Heart left ventricle (tissue), 16 donors: ENCODE results near the gene MSI2. TPM values are rescaled to one million over a fixed set of nuclear protein-coding genes. Genes with fewer than 3 reads are reported as not detected.

Experiments
- ATAC-seq, 4 donors: fragments of 200-7000 bp; cut with Tn5 transposase; one replicate each; pipeline ENCODE4 v1.9.1; 2020 to 2022; ENCODE audit warnings: moderate library complexity in 4 of 4, mild to moderate bottlenecking in 3 of 4, moderate number of reproducible peaks in 1 of 4
- DNase-seq, 5 donors: peaks; one replicate each; pipeline ENCODE4 v3.0.0-alpha.2; 2020
- H3K27ac ChIP-seq, 12 donors: fragments of 200-600 bp; sonication (generic) in 4 of 12; one replicate each; pipeline versions ENCODE4 v1.5.0 to v1.8.0; 2016 to 2022; ENCODE audit warnings: mild to moderate bottlenecking in 2 of 12
- H3K27me3 ChIP-seq, 9 donors: fragments of 200-600 bp; sonication (generic) in 2 of 9; one replicate each; pipeline versions ENCODE4 v1.5.1 to v1.8.0; 2016 to 2022; ENCODE audit warnings: mild to moderate bottlenecking in 3 of 9
- H3K36me3 ChIP-seq, 9 donors: fragments of 200-600 bp; sonication (generic) in 2 of 9; one replicate each; pipeline versions ENCODE4 v1.5.0 to v1.8.0; 2018 to 2022; ENCODE audit warnings: mild to moderate bottlenecking in 2 of 9
- H3K4me1 ChIP-seq, 12 donors: fragments of 200-600 bp; sonication (generic) in 4 of 12; one replicate each; pipeline versions ENCODE4 v1.5.0 to v1.8.0; 2016 to 2022; ENCODE audit warnings: mild to moderate bottlenecking in 3 of 12
- H3K4me3 ChIP-seq, 12 donors: fragments of 200-600 bp; sonication (generic) in 4 of 12; one replicate each; pipeline versions ENCODE4 v1.5.0 to v1.8.0; 2017 to 2022; ENCODE audit warnings: mild to moderate bottlenecking in 9 of 12, moderate library complexity in 4 of 12
- H3K9me3 ChIP-seq, 12 donors: fragments of 200-600 bp; sonication (generic) in 4 of 12; one replicate each; pipeline versions ENCODE4 v1.5.0 to v1.8.0; 2016 to 2022; ENCODE audit warnings: mild to moderate bottlenecking in 1 of 12
- POLR2A ChIP-seq, 2 donors: fragments of 450-650 bp; IDR thresholded peaks; one replicate each; pipeline ENCODE4 v1.6.1; 2017; ENCODE audit warnings: antibody characterized with exemption in 2 of 2, mild to moderate bottlenecking in 2 of 2, moderate library complexity in 2 of 2
- WGBS, 4 donors: extraction: QIAGEN DNeasy Blood & Tissue Kit in 2 of 4; methylation state at CpG; one replicate each; pipeline versions ENCODE4 v1.1.5 to v1.1.7; 2013 to 2018; 5-methylcytosine and 5-hydroxymethylcytosine counted together
- intact Hi-C, 10 donors: fragments of 100-400 bp; cut with DNase I; formaldehyde crosslinking; loops; one replicate each; pipeline versions ENCODE4 v1.11.1 to v1.14.2; 2022
- polyA plus RNA-seq, 2 donors: library from polyadenylated mRNA; stranded (reverse); fragments of 200-250 nt; gene quantifications; one replicate each; pipeline ENCODE4 v1.2.3, GENCODE V29; 2013
- total RNA-seq, 9 donors: library from RNA; depleted of rRNA in 2 of 9; stranded (reverse); fragments of >200 nt in 2 of 9; fragmentation: NEBNext Ultra II Directional in 3 of 9; extraction: Animal tissue kit (Norgen Biotek cat#: 25700) in 3 of 9; gene quantifications; one replicate each; pipeline versions ENCODE4 v1.1.0 to v1.2.4, GENCODE V29; 2016 to 2023
- TF ChIP-seq, protein P1 (sequence below), 12 donors: fragments of 200-600 bp; sonication (generic) in 4 of 12; IDR thresholded peaks; one replicate each; pipeline versions ENCODE4 v1.5.0 to v1.8.0; 2018 to 2022; ENCODE audit warnings: antibody characterized with exemption in 12 of 12, mild to moderate bottlenecking in 5 of 12
- donor health status: ischemic (EF 13 %, LVEDD 7.1; RV severe dilation, severe dysfunction).
- donor health status: healthy with polysubstance abuse.
- donor health status: DM: no; HTN: yes; CAD: no.
- donor health status: DM: no; HTN: no; CAD: no.
- donor health status: ischemic (EF 25% LVEDD 6.9; RV normal size, moderate dysfunction).
- donor health status: ischemic (EF 25% LVEDD 5.7; RV mildly dilated, moderate dysfunction).
- donor health status: healthy.
- donor health status: DM: yes; HTN: yes; CAD: no.
- donor health status: ischemic (EF 35%, LVEDD 5.7; RV mildly dilated, moderate dysfunction).
- donor health status: nonischemic (EF 11% LVEDD 7.7; RV severe dilation, severe dysfunction).
- donor health status: DM: yes; HTN: yes; CAD: no.
- donor health status: PGD.
- donor health status: ischemic (EF 29% LVEDD 5.4; RV normal size, mild dysfunction).
- donor health status: nonischemic (EF 23%, LVEDD 6.1; RV moderate dilation, normal function).

MSI2 gene
- total and polyA plus RNA-seq, 11 donors: 35.9 to 120 (median 104) TPM

GRCh38 chr17:57362797-57363556 lies 106.7 kb downstream of the MSI2 start:
- Histone ChIP-seq H3K4me3 (no peak overlapping the region), H3K27ac (no peak overlapping the region), H3K36me3 (no peaks in the 10 kb centered on the region), H3K27me3 (no peaks in the 10 kb centered on the region), H3K9me3 (no peaks in the 10 kb centered on the region), H3K4me1 (peaks cover 0 to 63% (median 40%) of the 10 kb centered on the region in 12 donors)
- intact Hi-C loops: no loop called here
- TF ChIP-seq, protein P1, sequence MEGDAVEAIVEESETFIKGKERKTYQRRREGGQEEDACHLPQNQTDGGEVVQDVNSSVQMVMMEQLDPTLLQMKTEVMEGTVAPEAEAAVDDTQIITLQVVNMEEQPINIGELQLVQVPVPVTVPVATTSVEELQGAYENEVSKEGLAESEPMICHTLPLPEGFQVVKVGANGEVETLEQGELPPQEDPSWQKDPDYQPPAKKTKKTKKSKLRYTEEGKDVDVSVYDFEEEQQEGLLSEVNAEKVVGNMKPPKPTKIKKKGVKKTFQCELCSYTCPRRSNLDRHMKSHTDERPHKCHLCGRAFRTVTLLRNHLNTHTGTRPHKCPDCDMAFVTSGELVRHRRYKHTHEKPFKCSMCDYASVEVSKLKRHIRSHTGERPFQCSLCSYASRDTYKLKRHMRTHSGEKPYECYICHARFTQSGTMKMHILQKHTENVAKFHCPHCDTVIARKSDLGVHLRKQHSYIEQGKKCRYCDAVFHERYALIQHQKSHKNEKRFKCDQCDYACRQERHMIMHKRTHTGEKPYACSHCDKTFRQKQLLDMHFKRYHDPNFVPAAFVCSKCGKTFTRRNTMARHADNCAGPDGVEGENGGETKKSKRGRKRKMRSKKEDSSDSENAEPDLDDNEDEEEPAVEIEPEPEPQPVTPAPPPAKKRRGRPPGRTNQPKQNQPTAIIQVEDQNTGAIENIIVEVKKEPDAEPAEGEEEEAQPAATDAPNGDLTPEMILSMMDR (IDR thresholded peaks at IDR 0.05): no peak
- TF ChIP-seq POLR2A (IDR thresholded peaks at IDR 0.05): no peak
- 94 to 97% (median 96%) methylated on average over 9 of the region's 9 CpGs for WGBS, 4 donors
- ATAC-seq: no peak
- DNase-seq: no peak

- DNase-seq (no peak), ATAC-seq (no peak)
- H3K4me3 ChIP-seq: no peak overlapping the region
- H3K27me3 ChIP-seq: no peaks in the 10 kb centered on the region
- H3K9me3 ChIP-seq: no peaks in the 10 kb centered on the region
- TF ChIP-seq, protein P1 (IDR thresholded peaks at IDR 0.05): no peak
- no peak for TF ChIP-seq POLR2A (IDR thresholded peaks at IDR 0.05)
- intact Hi-C loops: no loop called here
- peak overlapping the region in 3 of 12 donors; percentile 6 to 69 (median 56) for H3K27ac ChIP-seq
- peaks cover 0 to 63% (median 41%) of the 10 kb centered on the region in 12 donors for H3K4me1 ChIP-seq
- WGBS, 4 donors: 92 to 96% (median 94%) methylated on average over 4 of the region's 4 CpGs
- H3K36me3 ChIP-seq: no peaks in the 10 kb centered on the region
These were observed 107.3 kb downstream of the MSI2 start for GRCh38 chr17:57363580-57363979.

GRCh38 chr17:57363998-57364643 lies 107.8 kb downstream of the MSI2 start:
- Histone ChIP-seq H3K27ac (peak overlapping the region in 6 of 12 donors; percentile 7 to 69 (median 28)), H3K4me1 (peaks cover 0 to 68% (median 46%) of the 10 kb centered on the region in 12 donors), H3K36me3 (no peaks in the 10 kb centered on the region), H3K4me3 (no peak overlapping the region), H3K27me3 (no peaks in the 10 kb centered on the region), H3K9me3 (no peaks in the 10 kb centered on the region)
- DNase-seq: no peak
- intact Hi-C loops: no loop called here
- no peak for TF ChIP-seq POLR2A (IDR thresholded peaks at IDR 0.05)
- TF ChIP-seq, protein P1 (IDR thresholded peaks at IDR 0.05): no peak
- ATAC-seq: no peak
- 60 to 69% (median 65%) methylated on average over 7 of the region's 7 CpGs for WGBS, 4 donors

GRCh38 chr17:57365420-57365819 lies 109.1 kb downstream of the MSI2 start:
- ATAC-seq (peak in 3 of 4 donors; percentile 4 to 23 (median 21)), DNase-seq (no peak)
- H3K36me3 ChIP-seq: no peaks in the 10 kb centered on the region
- 37 to 60% (median 47%) methylated on average over 3 of the region's 3 CpGs for WGBS, 4 donors
- H3K9me3 ChIP-seq: no peaks in the 10 kb centered on the region
- TF ChIP-seq, protein P1 (IDR thresholded peaks at IDR 0.05): no peak
- no peak for TF ChIP-seq POLR2A (IDR thresholded peaks at IDR 0.05)
- H3K4me1 ChIP-seq: peaks cover 0 to 70% (median 51%) of the 10 kb centered on the region in 12 donors
- H3K27me3 ChIP-seq: no peaks in the 10 kb centered on the region
- peak overlapping the region in 7 of 12 donors; percentile 27 to 82 (median 69) for H3K27ac ChIP-seq
- intact Hi-C loops: loop anchor here in 1 of 10 donors (5.0 kb wide), 2 partner anchors 77 to 108 kb away; partner anchors contain the start of gene MSI2
- H3K4me3 ChIP-seq: no peak overlapping the region
